GM21381 (cell line): ENCODE measurements around the gene TPH2.
A peak's percentile ranks its signal among the peaks of the same experiment; 100 is the strongest.

Source experiments
- ATAC-seq: cut with Tn5 transposase; IDR thresholded peaks from one replicate; pipeline ENCODE4 v1.9.1; 2021; ENCODE audit warnings: mild to moderate bottlenecking, moderate library complexity; ENCODE audit not compliant: unreplicated experiment

Gene TPH2

GRCh38 chr12:71938728-71939385 lies at the start of gene TPH2:
Gene TPH2, plus strand, starts transcription at chr12:71938845. Its CDS starts 142 bp downstream, at chr12:71938987.
- peak; percentile 56 for ATAC-seq

GRCh38 chr12:71890475-71890874 lies 48.2 kb upstream of the TPH2 start:
- ATAC-seq: no peak

GRCh38 chr12:71892059-71892458 lies 46.6 kb upstream of the TPH2 start:
- no peak for ATAC-seq

DNA sequence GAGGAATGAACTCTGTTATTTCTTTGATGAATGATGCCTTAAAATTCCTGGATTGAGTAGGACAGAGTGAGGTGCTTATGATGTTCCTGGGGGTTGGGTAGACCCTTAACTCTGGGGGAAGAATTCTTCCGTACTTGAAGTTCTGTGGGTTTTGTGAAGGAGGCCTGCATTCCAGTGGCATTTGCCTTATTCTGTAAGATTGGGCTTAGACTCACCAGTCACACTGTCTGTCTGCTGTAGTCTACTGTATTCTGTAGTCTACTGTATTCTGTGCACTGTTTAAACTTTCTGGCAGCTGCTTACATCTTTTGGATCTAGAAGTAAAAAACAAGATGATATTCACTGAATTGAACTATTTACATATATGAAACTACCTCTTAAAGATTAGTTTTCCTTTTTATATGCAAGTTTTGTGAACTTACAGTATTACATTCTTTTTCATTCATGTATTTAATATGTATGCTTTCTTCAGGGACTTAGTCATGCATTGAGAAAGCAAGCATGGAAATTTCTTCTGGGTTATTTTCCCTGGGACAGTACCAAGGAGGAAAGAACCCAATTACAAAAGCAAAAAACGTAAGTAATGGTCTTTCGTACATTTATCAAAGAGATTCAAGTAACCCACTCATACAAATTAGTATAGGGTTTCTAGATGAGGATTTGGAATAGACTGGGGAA lies 42.3 kb upstream of the TPH2 start:
- ATAC-seq: no peak

GRCh38 chr12:71900091-71900490 lies 38.6 kb upstream of the TPH2 start:
- ATAC-seq: no peak

DNA sequence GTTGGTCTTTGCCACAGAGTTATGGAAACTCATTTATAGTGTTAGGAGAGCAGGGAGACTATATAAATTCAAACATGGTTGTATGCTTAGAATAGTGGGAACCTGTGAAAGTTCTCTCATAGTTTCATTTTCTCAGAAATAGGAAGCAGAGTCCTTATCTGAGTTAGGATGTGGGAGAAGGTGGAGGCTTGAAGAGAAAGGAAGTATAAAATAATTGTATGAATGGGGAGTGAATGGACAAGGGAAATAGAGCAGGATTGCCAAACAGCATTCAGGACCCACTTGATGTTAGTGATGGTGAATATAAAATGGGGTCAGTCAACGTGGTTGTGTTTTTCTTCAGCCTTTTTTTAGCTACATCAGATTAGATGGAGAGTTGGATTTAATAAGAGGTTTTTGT lies 34.0 kb upstream of the TPH2 start:
- no peak for ATAC-seq

- peak; percentile 76 for ATAC-seq
Observed at GRCh38 chr12:71935594-71935993, 3.1 kb upstream of the TPH2 start.

DNA sequence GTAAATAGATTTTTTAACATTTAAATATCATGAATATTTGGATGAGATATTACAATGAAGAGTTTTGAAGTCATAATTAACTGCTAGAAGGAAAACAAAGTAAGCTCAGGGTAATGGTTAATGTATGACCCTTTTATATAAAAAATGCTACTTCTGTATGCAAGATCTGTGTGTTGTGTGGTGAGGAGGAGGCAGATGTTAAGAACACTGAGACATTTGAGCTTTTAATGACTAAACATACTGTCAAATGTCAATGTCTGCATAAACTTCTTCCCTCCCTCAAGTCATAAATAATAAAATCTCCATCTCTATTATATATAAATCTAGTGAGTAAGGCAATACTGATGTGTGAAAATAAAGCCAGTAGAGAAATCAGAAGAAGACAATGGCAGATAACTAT lies 1.4 kb downstream of the TPH2 start:
- ATAC-seq: no peak

DNA sequence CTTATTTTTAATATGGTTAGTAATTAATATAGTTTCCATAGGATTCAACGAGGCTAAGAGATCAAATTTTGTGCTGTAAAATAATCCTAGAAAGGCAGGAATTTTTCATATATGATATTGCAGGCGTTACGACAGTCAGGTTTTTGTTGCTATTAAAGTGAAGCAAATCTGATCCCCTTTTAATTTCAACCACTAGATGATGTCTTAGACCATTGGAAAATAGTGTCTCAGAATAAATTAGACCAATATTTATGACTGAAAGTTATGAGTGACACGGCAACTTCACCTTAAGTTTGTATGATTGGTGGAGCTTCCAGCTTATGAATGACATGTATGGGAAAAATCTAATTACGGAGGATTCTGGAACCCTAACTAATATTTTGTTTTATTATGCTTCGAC lies 2.5 kb downstream of the TPH2 start:
- ATAC-seq: no peak

DNA sequence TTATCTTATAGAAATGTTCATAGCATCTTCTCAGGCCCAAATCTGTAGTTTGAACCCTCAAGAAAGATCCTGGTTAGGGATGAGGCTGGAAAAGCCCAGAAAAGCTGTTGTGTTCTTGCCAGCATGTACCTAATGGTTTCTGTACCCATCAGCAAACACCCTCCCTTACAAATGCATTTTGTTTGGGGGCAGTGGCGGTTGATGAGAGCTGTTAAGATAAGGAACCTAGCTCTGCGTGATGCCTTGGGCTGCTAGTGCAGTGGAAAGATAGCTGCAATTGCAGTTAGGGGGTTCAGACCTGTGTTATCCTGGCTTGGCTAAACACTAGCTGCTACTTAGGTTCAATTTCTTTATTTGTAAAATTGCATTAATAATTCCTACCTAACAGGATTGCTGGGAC lies 3.6 kb downstream of the TPH2 start:
- ATAC-seq: no peak

GRCh38 chr12:71942703-71943102 lies 4.1 kb downstream of the TPH2 start:
- ATAC-seq: no peak

GRCh38 chr12:71945121-71945520 lies 6.5 kb downstream of the TPH2 start:
- ATAC-seq: no peak

- no peak for ATAC-seq
Observed at GRCh38 chr12:71945883-71946282, 7.2 kb downstream of the TPH2 start.

DNA sequence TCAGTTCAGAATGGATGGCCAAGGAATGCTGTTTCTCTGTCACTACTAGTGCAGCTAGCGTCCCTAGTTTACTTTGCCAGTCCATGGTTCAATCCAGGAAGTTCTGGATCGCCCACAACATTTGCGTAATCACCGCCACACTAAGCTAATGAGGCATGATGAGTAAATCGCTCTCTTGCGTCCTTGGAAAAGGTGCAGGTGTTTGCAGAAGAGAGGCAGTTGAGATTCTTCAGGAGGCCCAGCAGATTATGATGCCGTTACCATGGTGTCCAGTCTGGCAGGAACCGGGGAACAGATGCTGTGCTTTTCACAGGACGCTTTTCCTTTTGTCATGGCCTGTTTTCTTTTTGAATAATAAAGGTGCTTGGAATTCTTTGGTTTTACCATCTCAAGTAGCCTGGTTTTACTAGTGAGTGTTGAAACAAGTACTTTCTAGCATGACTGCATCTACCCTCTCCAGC lies 9.0 kb downstream of the TPH2 start:
- no peak for ATAC-seq

DNA sequence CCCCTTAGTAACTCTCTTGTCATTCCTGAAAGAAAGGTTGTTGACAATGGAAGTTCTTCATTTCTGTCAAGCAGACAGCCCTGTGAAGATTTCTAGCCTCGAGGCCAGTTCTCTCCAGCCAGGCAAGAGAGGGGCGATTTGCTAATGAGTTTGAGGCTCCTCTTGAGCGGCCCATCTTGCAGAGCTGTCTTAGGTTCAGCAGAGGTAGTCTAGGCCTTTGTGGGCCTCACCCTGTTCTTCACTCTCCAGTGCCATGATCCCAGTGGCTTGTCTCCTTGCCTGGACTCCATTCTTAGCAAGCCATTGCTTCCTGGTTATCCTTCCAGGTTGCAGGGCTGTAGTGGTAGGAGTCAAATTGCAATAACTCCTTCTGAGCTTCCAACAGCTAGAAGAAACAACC lies 9.7 kb downstream of the TPH2 start:
- ATAC-seq: no peak

- ATAC-seq: no peak
Observed at GRCh38 chr12:71949646-71950045, 11.0 kb downstream of the TPH2 start.

GRCh38 chr12:71950404-71950803 lies 11.8 kb downstream of the TPH2 start:
- ATAC-seq: no peak

GRCh38 chr12:71950819-71951218 lies 12.2 kb downstream of the TPH2 start:
- ATAC-seq: no peak

- no peak for ATAC-seq
Observed at GRCh38 chr12:71954083-71954778, 15.6 kb downstream of the TPH2 start.

DNA sequence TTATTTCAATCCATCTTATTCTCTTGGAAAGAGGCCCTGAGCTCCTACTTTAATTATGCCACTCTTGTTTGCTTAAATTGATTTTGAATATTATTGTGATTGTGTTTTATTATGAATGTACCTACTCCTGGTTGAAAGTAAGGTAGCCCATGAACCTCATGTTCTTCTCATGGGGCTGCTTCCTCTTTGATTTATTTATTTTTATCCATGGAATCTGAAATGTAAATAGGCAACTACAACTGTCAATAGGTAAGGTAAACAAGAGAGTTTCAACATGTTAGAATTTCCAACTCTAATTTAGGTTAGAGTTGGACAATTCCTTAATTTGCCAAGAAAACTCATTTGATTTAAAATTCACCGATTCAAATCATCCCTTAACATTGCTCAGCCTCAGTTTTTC lies 16.2 kb downstream of the TPH2 start:
- ATAC-seq: no peak

DNA sequence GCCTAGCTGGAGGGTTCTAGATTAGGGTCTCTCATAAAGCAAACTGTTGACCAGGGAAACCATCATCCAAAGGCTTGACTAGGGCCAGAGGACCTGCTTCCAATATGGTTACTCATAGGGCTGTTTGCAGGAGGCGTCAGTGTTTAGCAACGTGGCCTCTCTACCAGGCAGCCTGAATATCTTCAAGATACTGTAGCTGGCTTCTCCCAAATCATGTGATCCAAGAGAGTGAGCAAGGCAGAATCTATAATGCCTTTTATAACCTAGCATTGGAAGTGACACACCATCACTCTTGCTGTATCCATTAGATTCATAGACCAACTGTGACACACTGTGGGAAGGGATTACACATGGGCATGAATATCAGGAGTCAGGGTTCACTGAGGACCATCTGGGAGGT lies 17.3 kb downstream of the TPH2 start:
- ATAC-seq: no peak

DNA sequence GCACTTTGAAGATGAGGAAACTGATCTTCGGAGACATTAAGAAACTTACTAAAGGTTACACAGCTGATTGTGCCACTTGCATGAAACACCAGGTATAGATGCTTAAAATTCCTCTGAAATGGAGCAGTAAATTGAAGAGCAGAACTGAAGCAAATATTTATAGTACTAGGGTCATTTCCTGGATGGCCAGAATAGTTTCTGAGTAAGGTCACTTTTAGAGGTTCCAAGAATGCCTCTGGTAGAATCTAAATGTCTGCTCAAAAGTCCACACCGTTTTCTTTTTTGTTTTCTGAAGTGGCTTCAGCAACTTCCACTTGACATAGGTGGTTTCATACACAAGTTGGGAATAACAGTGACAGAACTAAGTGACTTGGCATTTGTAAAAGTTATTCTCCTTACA lies 19.4 kb downstream of the TPH2 start:
- no peak for ATAC-seq
